Ishikawa (cell line): ENCODE measurements around the gene CEP131.

Source experiments
- CEBPB ChIP-seq: IDR thresholded peaks from 2 replicates; pipeline ENCODE4 v1.6.1; 2012
- CREB1 ChIP-seq: IDR thresholded peaks from 2 replicates; pipeline ENCODE4 v1.6.1; 2012; ENCODE audit warnings: low read depth
- EGR1 ChIP-seq: IDR thresholded peaks from 2 replicates; pipeline ENCODE4 v1.6.1; 2012
- EP300 ChIP-seq: IDR thresholded peaks from 2 replicates; pipeline ENCODE4 v1.6.1; 2012; ENCODE audit warnings: borderline replicate concordance
- FOXM1 ChIP-seq: IDR thresholded peaks from 2 replicates; pipeline ENCODE4 v1.6.1; 2012; ENCODE audit warnings: low read depth, borderline replicate concordance
- NFIC ChIP-seq: IDR thresholded peaks from 2 replicates; pipeline ENCODE4 v1.6.1; 2012
- RAD21 ChIP-seq: IDR thresholded peaks from 2 replicates; pipeline ENCODE4 v1.6.1; 2012; ENCODE audit warnings: low read depth
- TAF1 ChIP-seq: IDR thresholded peaks from 2 replicates; pipeline ENCODE4 v1.6.1; 2012; ENCODE audit warnings: low read depth, mild to moderate bottlenecking
- TCF12 ChIP-seq: IDR thresholded peaks from 2 replicates; pipeline ENCODE4 v1.6.1; 2012; ENCODE audit warnings: low read depth
- TEAD4 ChIP-seq: IDR thresholded peaks from 2 replicates; pipeline ENCODE4 v1.6.1; 2012
- YY1 ChIP-seq: IDR thresholded peaks from 2 replicates; pipeline ENCODE4 v1.6.1; 2012; ENCODE audit warnings: low read depth
- ZBTB7A ChIP-seq: IDR thresholded peaks from 2 replicates; pipeline ENCODE4 v1.6.1; 2012; ENCODE audit warnings: low read depth
- TF ChIP-seq, protein P1 (sequence below): IDR thresholded peaks from 2 replicates; pipeline ENCODE4 v1.6.1; 2012
- TF ChIP-seq, protein P2 (sequence below): IDR thresholded peaks from 2 replicates; pipeline ENCODE4 v1.6.1; 2012; ENCODE audit warnings: low read depth, mild to moderate bottlenecking
- TF ChIP-seq, protein P3 (sequence below): IDR thresholded peaks from 2 replicates; pipeline ENCODE4 v1.6.1; 2012

CEP131 gene

DNA sequence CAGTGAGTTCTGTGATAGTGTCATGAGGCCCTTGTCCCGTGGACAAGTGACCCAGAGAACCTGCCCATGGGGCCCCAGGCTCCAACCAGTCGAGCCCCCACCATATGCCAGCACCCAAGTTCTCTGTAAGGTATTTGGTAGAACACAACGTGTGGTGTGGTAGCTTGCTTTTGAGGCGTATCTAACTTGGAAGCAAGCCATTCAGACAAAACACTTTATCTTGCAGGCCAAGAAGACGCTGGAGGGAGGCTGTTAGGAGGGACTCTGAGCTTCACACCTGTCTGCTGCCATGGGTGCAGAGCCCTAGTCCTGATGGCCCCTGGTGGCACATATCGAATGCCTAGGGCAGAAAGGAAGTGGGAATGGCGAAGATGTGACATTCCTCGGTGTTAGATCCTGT is 18.0 kb upstream of the CEP131 start:
- TF ChIP-seq, protein P1, sequence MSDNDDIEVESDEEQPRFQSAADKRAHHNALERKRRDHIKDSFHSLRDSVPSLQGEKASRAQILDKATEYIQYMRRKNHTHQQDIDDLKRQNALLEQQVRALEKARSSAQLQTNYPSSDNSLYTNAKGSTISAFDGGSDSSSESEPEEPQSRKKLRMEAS = no peak
- TF ChIP-seq CREB1 (no peak), NFIC (no peak)
- TF ChIP-seq, protein P2, sequence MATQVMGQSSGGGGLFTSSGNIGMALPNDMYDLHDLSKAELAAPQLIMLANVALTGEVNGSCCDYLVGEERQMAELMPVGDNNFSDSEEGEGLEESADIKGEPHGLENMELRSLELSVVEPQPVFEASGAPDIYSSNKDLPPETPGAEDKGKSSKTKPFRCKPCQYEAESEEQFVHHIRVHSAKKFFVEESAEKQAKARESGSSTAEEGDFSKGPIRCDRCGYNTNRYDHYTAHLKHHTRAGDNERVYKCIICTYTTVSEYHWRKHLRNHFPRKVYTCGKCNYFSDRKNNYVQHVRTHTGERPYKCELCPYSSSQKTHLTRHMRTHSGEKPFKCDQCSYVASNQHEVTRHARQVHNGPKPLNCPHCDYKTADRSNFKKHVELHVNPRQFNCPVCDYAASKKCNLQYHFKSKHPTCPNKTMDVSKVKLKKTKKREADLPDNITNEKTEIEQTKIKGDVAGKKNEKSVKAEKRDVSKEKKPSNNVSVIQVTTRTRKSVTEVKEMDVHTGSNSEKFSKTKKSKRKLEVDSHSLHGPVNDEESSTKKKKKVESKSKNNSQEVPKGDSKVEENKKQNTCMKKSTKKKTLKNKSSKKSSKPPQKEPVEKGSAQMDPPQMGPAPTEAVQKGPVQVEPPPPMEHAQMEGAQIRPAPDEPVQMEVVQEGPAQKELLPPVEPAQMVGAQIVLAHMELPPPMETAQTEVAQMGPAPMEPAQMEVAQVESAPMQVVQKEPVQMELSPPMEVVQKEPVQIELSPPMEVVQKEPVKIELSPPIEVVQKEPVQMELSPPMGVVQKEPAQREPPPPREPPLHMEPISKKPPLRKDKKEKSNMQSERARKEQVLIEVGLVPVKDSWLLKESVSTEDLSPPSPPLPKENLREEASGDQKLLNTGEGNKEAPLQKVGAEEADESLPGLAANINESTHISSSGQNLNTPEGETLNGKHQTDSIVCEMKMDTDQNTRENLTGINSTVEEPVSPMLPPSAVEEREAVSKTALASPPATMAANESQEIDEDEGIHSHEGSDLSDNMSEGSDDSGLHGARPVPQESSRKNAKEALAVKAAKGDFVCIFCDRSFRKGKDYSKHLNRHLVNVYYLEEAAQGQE = no peak

DNA sequence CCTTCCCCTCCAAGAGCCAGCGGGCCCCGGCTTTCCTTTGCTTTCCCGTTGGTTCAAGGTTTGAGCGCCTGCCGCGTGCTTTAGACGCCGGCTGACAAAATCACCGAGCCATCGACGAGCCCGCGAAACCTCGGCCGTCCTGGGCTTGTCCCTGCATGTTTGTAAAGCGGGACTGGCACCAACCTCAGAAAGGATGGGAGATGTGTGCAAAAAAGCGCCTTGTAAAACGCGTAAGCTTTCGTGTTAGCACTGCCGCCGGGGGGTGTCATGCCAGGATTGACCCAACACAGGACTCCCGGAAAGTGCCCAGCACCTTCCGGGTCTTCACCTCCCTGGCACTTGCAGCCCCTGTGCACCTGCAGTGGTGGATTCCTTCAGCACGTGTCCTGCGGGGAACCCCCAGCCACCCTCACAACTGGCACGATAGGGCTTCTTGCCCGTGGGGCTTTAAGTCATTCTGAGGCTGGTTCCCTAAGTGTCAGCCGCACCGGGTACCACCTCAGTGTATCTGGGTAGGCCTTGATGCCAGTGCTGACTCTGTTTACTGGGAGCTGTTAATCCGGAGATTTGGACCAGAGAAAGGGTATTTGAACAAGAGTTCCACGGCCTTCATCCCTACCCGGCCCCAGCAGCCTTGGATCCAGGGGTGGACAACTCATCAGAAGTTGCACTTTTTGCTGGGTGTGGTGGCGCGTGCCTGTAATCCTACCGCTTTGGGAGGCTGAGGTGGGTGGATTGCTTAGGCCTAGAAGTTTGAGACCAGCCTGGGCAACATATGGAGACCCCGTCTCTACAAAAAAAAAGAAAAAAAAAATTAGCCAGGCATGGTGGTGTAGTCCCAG is 17.2 kb upstream of the CEP131 start:
- no peak for TF ChIP-seq TAF1
- peak; percentile 49; the same call in 1 of the 2 replicates for TF ChIP-seq ZBTB7A
- TF ChIP-seq, protein P3, sequence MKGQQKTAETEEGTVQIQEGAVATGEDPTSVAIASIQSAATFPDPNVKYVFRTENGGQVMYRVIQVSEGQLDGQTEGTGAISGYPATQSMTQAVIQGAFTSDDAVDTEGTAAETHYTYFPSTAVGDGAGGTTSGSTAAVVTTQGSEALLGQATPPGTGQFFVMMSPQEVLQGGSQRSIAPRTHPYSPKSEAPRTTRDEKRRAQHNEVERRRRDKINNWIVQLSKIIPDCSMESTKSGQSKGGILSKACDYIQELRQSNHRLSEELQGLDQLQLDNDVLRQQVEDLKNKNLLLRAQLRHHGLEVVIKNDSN = no peak
- TF ChIP-seq, protein P1 = peak; percentile 37; the same call in 1 of the 2 replicates
- TF ChIP-seq CEBPB = no peak
- TF ChIP-seq TEAD4 = no peak
- no peak for TF ChIP-seq TCF12

DNA sequence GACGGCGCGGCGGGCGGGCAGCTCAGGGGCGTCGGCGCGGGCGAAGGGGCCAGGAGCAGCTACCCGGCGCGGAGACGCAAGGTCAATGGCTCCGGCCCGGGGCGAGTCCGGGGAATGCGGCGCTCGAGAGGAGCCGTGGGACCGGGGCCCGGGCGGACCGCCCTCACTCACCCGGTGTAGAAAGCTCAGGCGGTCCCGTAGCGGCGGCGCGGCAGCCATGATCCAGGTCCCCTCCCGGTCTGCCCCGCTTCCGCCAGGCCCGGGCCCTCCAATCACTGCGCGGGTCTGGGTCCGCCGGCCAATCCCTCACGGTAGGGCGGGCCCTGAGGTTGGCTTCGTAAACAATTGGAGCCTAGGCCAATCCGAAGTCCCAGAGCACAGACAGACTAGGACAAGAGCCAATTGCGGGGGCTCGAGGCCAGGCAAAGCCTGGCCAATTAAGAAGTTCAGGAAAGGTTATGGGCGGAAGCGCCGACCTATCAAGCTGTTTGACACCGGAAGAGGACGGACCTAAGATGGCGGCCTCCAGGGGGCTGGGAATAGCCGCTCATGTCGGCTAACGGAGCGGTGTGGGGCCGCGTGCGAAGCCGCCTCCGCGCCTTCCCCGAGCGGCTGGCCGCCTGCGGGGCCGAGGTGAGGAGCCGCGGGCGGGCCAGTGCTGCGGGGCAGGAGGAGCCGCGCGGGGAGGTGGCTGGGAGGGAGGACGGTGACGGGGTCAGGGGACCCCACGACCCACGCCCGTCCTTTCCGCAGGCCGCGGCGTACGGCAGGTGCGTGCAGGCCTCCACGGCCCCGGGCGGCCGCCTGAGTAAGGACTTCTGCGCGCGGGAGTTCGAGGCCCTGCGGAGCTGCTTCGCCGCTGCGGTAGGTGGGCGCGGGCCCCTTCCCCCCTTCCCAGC is 16.3 kb upstream of the CEP131 start, which contains the start of the genes NDUFAF8 and TEPSIN:
TSS of gene NDUFAF8 (plus strand) at position 504 of the 899 bp plus-strand sequence. CDS start at position 550, 46 bp downstream.
TSS of gene TEPSIN (minus strand) at position 241 of the 899 bp plus-strand sequence. CDS start at position 219, 22 bp downstream.
- TF ChIP-seq CEBPB = no peak
- TF ChIP-seq CREB1 = peak; percentile 36; the same call in 1 of the 2 replicates
- TF ChIP-seq RAD21 = no peak
- TF ChIP-seq EGR1 = no peak; the same call in 1 of the 2 replicates
- peak; percentile 93 for TF ChIP-seq YY1
- no peak for TF ChIP-seq NFIC
- TF ChIP-seq ZBTB7A = peak; percentile 70; the same call in 1 of the 2 replicates
- TF ChIP-seq TCF12 = peak; percentile 28; the same call in 1 of the 2 replicates
- TF ChIP-seq, protein P2 = no peak
- TF ChIP-seq TEAD4 = no peak
- TF ChIP-seq, protein P3 = no peak
- no peak for TF ChIP-seq EP300
- TF ChIP-seq TAF1 = peak; percentile 44; the same call in 1 of the 2 replicates
- TF ChIP-seq FOXM1 = peak; percentile 38; the same call in 1 of the 2 replicates
- TF ChIP-seq, protein P1 = peak; percentile 64

DNA sequence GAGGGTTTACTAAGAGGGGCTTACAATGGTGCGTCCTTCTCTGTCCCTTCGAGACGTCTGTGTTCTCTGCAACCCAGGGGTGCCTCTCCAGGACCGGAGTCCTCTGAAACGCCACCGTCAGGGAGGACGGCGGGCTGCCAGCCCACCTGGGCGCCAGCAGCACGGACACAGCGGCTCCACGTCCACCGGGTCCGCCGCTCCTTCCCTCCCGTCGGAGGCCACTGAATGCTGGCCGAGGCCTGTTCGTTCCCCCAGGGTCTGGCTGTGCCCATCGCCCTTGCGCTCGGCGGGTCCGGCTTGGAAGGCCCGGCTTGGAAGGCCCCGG is 15.7 kb upstream of the CEP131 start:
- TF ChIP-seq, protein P2 = no peak
- TF ChIP-seq NFIC (no peak), TAF1 (no peak), TEAD4 (no peak), YY1 (no peak), EGR1 (no peak), EP300 (no peak), TCF12 (no peak), CEBPB (no peak), CREB1 (no peak), FOXM1 (no peak), RAD21 (no peak)
- TF ChIP-seq, protein P3 = no peak
- TF ChIP-seq, protein P1 = no peak
